NK-92 treated with Interleukin-12 subunit alpha and Interleukin-12 subunit beta, amount 100 ng/mL, for 24 hours (cell line): ENCODE data around the gene CTSL.

Source experiments
- DNase-seq: peaks from one replicate; lab custom pipeline; 2025; lab: John Stamatoyannopoulos, UW

CTSL gene

GRCh38 chr9:87760529-87760928 lies 34.6 kb downstream of the CTSL start:
- no peak for DNase-seq

DNA sequence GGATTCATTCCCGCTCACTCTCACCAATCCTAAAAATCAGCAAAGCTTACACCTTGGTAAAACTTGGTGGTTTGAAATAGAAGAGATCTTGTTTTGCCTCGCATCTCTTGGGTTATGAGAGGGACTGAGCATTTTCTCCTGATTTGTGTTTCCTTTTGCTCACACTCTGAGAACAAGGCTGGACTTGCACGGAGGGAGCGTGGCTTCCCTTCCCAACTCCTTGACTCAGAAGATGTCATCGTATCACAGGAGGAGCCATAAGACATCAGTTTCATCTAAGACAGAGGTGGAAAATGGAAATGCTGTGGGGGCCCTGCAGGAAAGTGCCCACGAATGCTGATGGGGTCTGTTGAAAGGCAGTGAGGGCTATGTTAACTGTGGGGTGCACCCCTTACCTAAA lies 37.4 kb downstream of the CTSL start:
- DNase-seq: no peak

DNA sequence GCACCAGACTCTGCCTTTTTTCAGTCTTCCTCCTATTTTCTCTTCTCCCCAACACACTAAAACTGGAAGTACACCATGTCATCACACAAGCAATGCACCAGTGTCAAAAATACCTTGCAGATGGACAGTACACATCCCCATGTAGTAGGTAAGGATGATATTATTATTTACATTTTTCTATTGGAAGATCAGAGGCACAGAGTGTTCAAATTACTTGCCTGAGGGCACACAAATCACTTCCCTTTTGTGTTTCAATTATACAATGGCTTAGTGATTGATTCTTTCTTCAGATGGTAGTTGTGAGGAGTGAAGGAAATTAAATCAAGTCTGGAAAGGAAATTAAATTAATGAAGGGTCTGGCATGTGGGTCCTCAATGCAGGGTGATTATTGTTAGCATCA lies 39.6 kb downstream of the CTSL start:
- no peak for DNase-seq

GRCh38 chr9:87766697-87767096 lies 40.8 kb downstream of the CTSL start:
- no peak for DNase-seq

- DNase-seq: no peak
Observed at GRCh38 chr9:87770616-87771315, 44.8 kb downstream of the CTSL start.

GRCh38 chr9:87771316-87772006 lies 45.5 kb downstream of the CTSL start:
- no peak for DNase-seq

GRCh38 chr9:87776481-87777379 lies 50.8 kb downstream of the CTSL start:
- DNase-seq: no peak

DNA sequence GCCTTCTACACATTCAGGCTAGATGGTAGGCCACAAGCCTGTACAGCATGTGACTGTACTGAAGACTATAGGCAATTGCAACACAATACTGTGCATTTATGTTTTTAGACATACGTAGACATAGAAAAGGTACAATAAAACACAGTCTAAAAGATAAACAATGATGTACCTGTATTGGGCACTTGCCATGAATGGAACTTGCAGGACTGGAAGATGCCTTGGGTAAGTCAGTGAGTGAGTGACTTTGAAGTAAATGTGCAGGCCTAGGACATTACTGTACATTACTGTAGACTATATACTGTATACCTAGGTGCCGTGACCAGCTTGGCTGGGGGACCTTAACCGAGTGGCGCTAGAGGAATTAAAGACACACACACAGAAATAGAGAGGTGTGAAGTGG lies 53.1 kb downstream of the CTSL start:
- no peak for DNase-seq
